Osteoblast (primary cell): ENCODE data around the gene GABBR2. TPM values are rescaled to one million over a fixed set of nuclear protein-coding genes. Genes with fewer than 3 reads are reported as not detected.
A peak's percentile ranks its signal among the peaks of the same experiment; 100 is the strongest.

Experiments used
- DNase-seq: peaks from one replicate; pipeline ENCODE4 v3.0.0; 2011; ENCODE audit warnings: low spot score, mixed read lengths; ENCODE audit not compliant: insufficient read length; ENCODE audit errors: missing footprints
- H2AFZ ChIP-seq: 2 replicates; pipeline ENCODE4 v1.6.0; 2011; ENCODE audit warnings: mild to moderate bottlenecking, low read length
- H3K27ac ChIP-seq: 2 replicates; pipeline ENCODE4 v1.5.1; 2011; ENCODE audit warnings: mild to moderate bottlenecking, low read depth, low read length, moderate library complexity
- H3K27me3 ChIP-seq: 2 replicates; pipeline ENCODE4 v1.6.0; 2012; ENCODE audit warnings: mild to moderate bottlenecking, control low read depth, inconsistent platforms, low read length, moderate library complexity; ENCODE audit not compliant: insufficient read depth
- H3K36me3 ChIP-seq: 2 replicates; pipeline ENCODE4 v1.5.1; 2011; ENCODE audit warnings: mild to moderate bottlenecking, low read length, control low read depth, moderate library complexity; ENCODE audit not compliant: insufficient read depth
- H3K4me1 ChIP-seq: 2 replicates; pipeline ENCODE4 v1.5.1; 2011; ENCODE audit warnings: mild to moderate bottlenecking, low read length, control low read depth, moderate library complexity; ENCODE audit not compliant: insufficient read depth
- H3K4me2 ChIP-seq: 2 replicates; pipeline ENCODE4 v1.6.0; 2011; ENCODE audit warnings: mild to moderate bottlenecking, low read length; ENCODE audit not compliant: insufficient read depth
- H3K4me3 ChIP-seq: fragments of 200-600 bp; sonication (generic); 3 replicates; pipeline ENCODE4 v1.5.1; 2012; ENCODE audit warnings: mild to moderate bottlenecking, low read length, inconsistent platforms; ENCODE audit not compliant: insufficient read depth
- H3K79me2 ChIP-seq: 2 replicates; pipeline ENCODE4 v1.6.0; 2012; ENCODE audit warnings: mild to moderate bottlenecking, low read length, control low read depth, inconsistent platforms; ENCODE audit not compliant: insufficient read depth
- H3K9me3 ChIP-seq: 2 replicates; pipeline ENCODE4 v1.5.1; 2011; ENCODE audit warnings: low read depth, low read length, control low read depth
- H4K20me1 ChIP-seq: 2 replicates; pipeline ENCODE4 v1.6.0; 2012; ENCODE audit warnings: mild to moderate bottlenecking, low read length, control low read depth; ENCODE audit not compliant: insufficient read depth
- total RNA-seq: library from RNA; depleted of rRNA; stranded (reverse); fragments of >200 nt; gene quantifications from 2 replicates; pipeline ENCODE4 v1.2.3, GENCODE V29; 2012
- TF ChIP-seq, protein P1 (sequence below): IDR thresholded peaks from 2 replicates; pipeline ENCODE4 v1.5.1; 2011; ENCODE audit warnings: mild to moderate bottlenecking, low read depth, low read length, moderate library complexity; ENCODE audit errors: extremely low read depth

The GABBR2 gene
- total RNA-seq, 1 donor: under 0.01 TPM

DNA sequence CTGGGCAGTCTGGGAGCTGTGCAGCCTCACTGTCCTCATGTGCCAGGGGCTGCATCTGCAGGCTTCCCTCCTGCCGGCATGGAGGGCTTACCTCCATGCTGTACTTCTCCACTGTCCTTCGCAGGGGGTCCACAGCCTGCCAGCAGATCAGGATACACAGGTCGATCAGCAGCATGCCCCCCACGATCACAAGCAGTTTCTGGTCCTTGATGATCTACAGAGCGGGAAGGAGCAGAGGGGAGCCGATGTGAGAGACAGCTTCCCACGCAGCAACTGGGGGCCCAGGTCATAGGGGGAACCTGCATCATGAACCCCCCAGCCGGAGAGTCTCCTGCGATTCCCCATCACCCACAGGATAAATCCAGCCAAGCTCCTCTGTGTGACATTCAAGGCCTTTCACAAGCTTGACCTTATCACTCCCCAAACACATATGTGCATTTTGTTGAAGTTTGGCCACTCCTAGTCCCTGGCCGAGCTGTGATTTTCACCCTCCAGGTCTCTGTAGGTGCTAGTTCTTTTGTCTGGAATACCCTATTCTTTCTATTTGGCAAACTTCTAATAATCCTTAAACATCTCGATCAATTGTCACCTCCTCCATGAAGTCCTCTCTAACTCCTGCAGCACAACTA is 346.0 kb downstream of the GABBR2 start:
- H4K20me1 ChIP-seq: no peaks in the 10 kb centered on the region
- H3K36me3 ChIP-seq: no peaks in the 10 kb centered on the region
- H3K4me3 ChIP-seq: no peak overlapping the region
- H2AFZ ChIP-seq: peak overlapping the region; percentile 35
- DNase-seq: peak; percentile 18
- peaks cover 4% of the 10 kb centered on the region for H3K9me3 ChIP-seq
- TF ChIP-seq, protein P1, sequence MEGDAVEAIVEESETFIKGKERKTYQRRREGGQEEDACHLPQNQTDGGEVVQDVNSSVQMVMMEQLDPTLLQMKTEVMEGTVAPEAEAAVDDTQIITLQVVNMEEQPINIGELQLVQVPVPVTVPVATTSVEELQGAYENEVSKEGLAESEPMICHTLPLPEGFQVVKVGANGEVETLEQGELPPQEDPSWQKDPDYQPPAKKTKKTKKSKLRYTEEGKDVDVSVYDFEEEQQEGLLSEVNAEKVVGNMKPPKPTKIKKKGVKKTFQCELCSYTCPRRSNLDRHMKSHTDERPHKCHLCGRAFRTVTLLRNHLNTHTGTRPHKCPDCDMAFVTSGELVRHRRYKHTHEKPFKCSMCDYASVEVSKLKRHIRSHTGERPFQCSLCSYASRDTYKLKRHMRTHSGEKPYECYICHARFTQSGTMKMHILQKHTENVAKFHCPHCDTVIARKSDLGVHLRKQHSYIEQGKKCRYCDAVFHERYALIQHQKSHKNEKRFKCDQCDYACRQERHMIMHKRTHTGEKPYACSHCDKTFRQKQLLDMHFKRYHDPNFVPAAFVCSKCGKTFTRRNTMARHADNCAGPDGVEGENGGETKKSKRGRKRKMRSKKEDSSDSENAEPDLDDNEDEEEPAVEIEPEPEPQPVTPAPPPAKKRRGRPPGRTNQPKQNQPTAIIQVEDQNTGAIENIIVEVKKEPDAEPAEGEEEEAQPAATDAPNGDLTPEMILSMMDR: no peak
- peaks cover 12% of the 10 kb centered on the region for H3K4me1 ChIP-seq
- no peak overlapping the region for H3K4me2 ChIP-seq
- no peaks in the 10 kb centered on the region for H3K27me3 ChIP-seq
- H3K27ac ChIP-seq: no peak overlapping the region
- no peaks in the 10 kb centered on the region for H3K79me2 ChIP-seq

DNA sequence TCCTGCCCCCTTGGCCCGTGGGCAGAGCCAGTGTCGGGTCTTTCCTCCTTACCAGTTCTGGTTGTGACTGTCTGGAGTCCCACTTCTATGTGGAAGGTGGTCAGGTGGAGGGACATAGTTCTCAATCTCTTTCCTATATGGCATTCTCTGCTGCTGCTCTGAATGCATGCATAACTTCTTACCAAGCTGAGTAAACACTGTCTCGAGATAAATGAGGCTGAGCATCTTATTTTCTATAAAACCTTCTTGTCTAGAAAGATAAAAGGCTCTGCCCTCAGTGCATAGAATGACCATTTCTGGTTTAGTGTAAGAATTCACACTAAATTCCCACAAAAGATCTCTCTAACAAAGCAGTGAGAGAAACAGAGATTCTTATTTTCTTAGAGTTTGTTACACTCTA is 347.1 kb downstream of the GABBR2 start:
- H3K4me2 ChIP-seq: no peak overlapping the region
- H3K27me3 ChIP-seq: no peaks in the 10 kb centered on the region
- no peaks in the 10 kb centered on the region for H4K20me1 ChIP-seq
- TF ChIP-seq, protein P1: no peak
- no peaks in the 10 kb centered on the region for H3K36me3 ChIP-seq
- H2AFZ ChIP-seq: no peak overlapping the region
- H3K4me3 ChIP-seq: no peak overlapping the region
- peaks cover 4% of the 10 kb centered on the region for H3K9me3 ChIP-seq
- no peaks in the 10 kb centered on the region for H3K79me2 ChIP-seq
- peaks cover 18% of the 10 kb centered on the region for H3K4me1 ChIP-seq
- H3K27ac ChIP-seq: no peak overlapping the region
- no peak for DNase-seq

DNA sequence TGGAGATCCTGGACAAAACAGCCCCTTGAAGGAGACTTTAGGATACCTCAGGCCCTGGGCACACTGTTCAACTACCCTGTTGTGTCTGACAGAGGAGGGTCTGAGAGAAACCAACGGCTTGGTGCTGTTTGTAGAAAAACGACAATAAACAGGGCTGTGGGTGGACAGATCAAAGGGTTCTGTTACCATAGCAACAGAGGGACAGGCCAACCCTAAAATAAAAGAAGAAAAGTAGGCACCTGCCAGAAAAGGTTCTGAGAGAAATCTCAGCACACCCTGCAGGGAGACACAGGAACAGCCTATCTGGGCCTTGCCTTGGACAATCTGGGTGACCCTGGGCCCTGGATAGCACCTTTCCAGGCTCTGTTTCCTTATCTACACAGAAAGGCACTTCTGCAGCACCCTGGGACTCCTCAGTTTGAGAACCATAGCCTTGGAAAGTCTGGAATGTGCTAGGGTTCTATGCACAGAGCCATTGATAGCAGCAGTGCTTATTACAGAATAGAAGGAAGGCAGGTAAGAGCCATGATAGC is 348.5 kb downstream of the GABBR2 start:
- TF ChIP-seq, protein P1: no peak
- no peak overlapping the region for H3K27ac ChIP-seq
- no peaks in the 10 kb centered on the region for H3K79me2 ChIP-seq
- no peak overlapping the region for H3K4me2 ChIP-seq
- no peaks in the 10 kb centered on the region for H3K36me3 ChIP-seq
- peaks cover under 1% of the 10 kb centered on the region for H3K9me3 ChIP-seq
- no peaks in the 10 kb centered on the region for H3K27me3 ChIP-seq
- peaks cover 18% of the 10 kb centered on the region for H3K4me1 ChIP-seq
- DNase-seq: no peak
- no peaks in the 10 kb centered on the region for H4K20me1 ChIP-seq
- no peak overlapping the region for H3K4me3 ChIP-seq
- H2AFZ ChIP-seq: no peak overlapping the region

DNA sequence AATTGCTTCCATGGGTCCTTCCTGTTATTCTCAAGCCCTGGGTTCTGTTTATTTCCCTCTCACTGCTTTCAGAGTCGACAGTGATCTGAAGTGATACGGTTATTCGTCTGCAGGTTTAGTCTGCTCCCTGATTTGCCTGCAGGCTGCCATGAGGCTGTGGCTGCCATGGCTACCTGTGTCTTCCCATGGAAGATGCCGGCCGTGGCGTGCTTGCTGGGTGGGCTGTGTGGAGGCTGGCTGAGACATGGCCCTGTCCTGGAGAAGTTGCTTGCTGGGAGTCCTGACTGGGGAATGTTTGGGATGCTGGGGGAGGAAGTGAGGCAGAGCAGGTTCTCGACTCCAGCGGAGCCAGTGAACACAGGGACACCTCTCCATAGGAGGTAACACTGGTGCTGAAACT is 349.2 kb downstream of the GABBR2 start:
- no peak overlapping the region for H3K4me3 ChIP-seq
- no peaks in the 10 kb centered on the region for H3K27me3 ChIP-seq
- no peaks in the 10 kb centered on the region for H3K36me3 ChIP-seq
- no peaks in the 10 kb centered on the region for H3K9me3 ChIP-seq
- H3K4me1 ChIP-seq: peaks cover 18% of the 10 kb centered on the region
- H3K79me2 ChIP-seq: no peaks in the 10 kb centered on the region
- no peak for DNase-seq
- no peak overlapping the region for H2AFZ ChIP-seq
- TF ChIP-seq, protein P1: no peak
- no peaks in the 10 kb centered on the region for H4K20me1 ChIP-seq
- no peak overlapping the region for H3K4me2 ChIP-seq
- H3K27ac ChIP-seq: no peak overlapping the region
